Frontal cortex (tissue), 4 donors: ENCODE results near the gene CEP57L1. TPM values are rescaled to one million over a fixed set of nuclear protein-coding genes. Genes with fewer than 3 reads are reported as not detected.

ENCODE experiments used
- DNase-seq, 2 donors: peaks; one replicate each; pipeline ENCODE4 v3.0.0; 2012; ENCODE audit warnings: low spot score in 2 of 2
- FAIRE-seq: peaks from 2 replicates; lab custom pipeline; 2012; peaks lifted over from hg19 to GRCh38; lab: Jason Lieb, UNC
- small RNA-seq: library from RNA; depleted of rRNA; stranded (forward); fragments of <200 nt; gene quantifications from one replicate; pipeline ENCODE3, GENCODE V24; 2014
- total RNA-seq: library from RNA; depleted of rRNA; stranded (reverse); fragments of >200 nt; gene quantifications from one replicate; pipeline ENCODE4 v1.2.3, GENCODE V29; 2014
- donor health status: control.
- donor health status: control.
- donor health status: control.

CEP57L1 gene
- total RNA-seq, 1 donor from 2014 or later, result 97.4 TPM

GRCh38 chr6:109202409-109203264 is 107.3 kb downstream of the CEP57L1 start:
- FAIRE-seq (no peak), DNase-seq (no peak)

GRCh38 chr6:109204511-109204910 is 109.2 kb downstream of the CEP57L1 start:
- FAIRE-seq (no peak), DNase-seq (no peak)

- DNase-seq (no peak), FAIRE-seq (no peak)
Observed at GRCh38 chr6:109212683-109213082, 117.4 kb downstream of the CEP57L1 start.

Small RNAs within 50 kb of the gene (small RNA-seq; reads per million reads assigned to genes)
- not detected for gene RNU6-653P

Other genes starting within 250 kb of the CEP57L1 start
- 16.3 TPM for gene ARMC2, start 247.1 kb upstream of the CEP57L1 start, total RNA-seq
- 34.6 TPM for gene SESN1, start 661 bp upstream of the CEP57L1 start, total RNA-seq